ENCODE results near the gene SRGN. TPM values are rescaled to one million over a fixed set of nuclear protein-coding genes. Genes with fewer than 3 reads are reported as not detected.

The SRGN gene
- total and polyA plus RNA-seq, 2 donors (not counting 1 experiment from before 2014, with no cell fraction given), result 47.3 to 52.3 TPM

- WGBS (ENCODE audit: insufficient coverage), result 97% methylated on average over 3 of the region's 4 CpGs
- intact Hi-C loops (cut with micrococcal nuclease), result no loop called here
- no peak overlapping the region for H3K4me2 ChIP-seq (replicated peaks; ENCODE audit: low read depth, low read length, poor library complexity, severe bottlenecking)
- H3K27ac ChIP-seq (ENCODE audit: low read length in 2 of 2), result no peak overlapping the region
- POLR2A ChIA-PET, result no interaction called here
- DNase-seq (no peak), ATAC-seq (ENCODE audit: low read depth) (no peak)
- H3K27me3 ChIP-seq (replicated peaks in 1 of 4; ENCODE audit: control extremely low read depth in 1 of 4, control insufficient read depth in 3 of 4, insufficient read depth in 4 of 4, low read length in 3 of 4), result no peaks in the 10 kb centered on the region
- no peaks in the 10 kb centered on the region for H3K27me3 Mint-ChIP-seq
- no peaks in the 10 kb centered on the region for H3K36me3 ChIP-seq (replicated peaks in 1 of 2; ENCODE audit: control extremely low read depth in 1 of 2, control insufficient read depth in 1 of 2, extremely low read depth in 1 of 2, insufficient read depth in 2 of 2, low read length in 1 of 2)
- H4K20me1 ChIP-seq (ENCODE audit: control insufficient read depth, insufficient read depth, low read length, poor library complexity, severe bottlenecking), result no peaks in the 10 kb centered on the region
- no peak for TF ChIP-seq EZH2 (IDR thresholded peaks at IDR 0.05; ENCODE audit: borderline replicate concordance, insufficient read depth, low read depth, low read length, poor library complexity, severe bottlenecking)
- TF ChIP-seq CTCF (IDR thresholded peaks at IDR 0.05), result no peak
- no peak overlapping the region for H2AFZ ChIP-seq (ENCODE audit: insufficient read depth, low read depth, low read length, poor library complexity, severe bottlenecking)
- H3K79me2 ChIP-seq (ENCODE audit: control insufficient read depth, insufficient read depth, low read length), result no peaks in the 10 kb centered on the region
- no peak overlapping the region for H3K27ac Mint-ChIP-seq
- H3K9ac ChIP-seq (ENCODE audit: low read length), result no peak overlapping the region
- peaks cover 12 to 27% of the 10 kb centered on the region in 2 donors for H3K4me1 ChIP-seq (ENCODE audit: control insufficient read depth in 2 of 2, insufficient read depth in 2 of 2, low read length in 2 of 2)
- no peak overlapping the region for H3K4me3 Mint-ChIP-seq
- H3K4me1 Mint-ChIP-seq, result peaks cover 31% of the 10 kb centered on the region
- no peak overlapping the region for H3K4me3 ChIP-seq (ENCODE audit: control extremely low read depth in 1 of 5, extremely low read depth in 1 of 5, insufficient read depth in 1 of 5, low read depth in 2 of 5, low read length in 4 of 5)
- H3K9me3 Mint-ChIP-seq (ENCODE audit: insufficient read depth), result no peaks in the 10 kb centered on the region
- no peaks in the 10 kb centered on the region for H3K9me3 ChIP-seq (ENCODE audit: control extremely low read depth in 1 of 3, control insufficient read depth in 2 of 3, insufficient read depth in 1 of 3, low read length in 2 of 3)
- CTCF ChIA-PET, result interaction anchor here (1.3 kb wide), 1 partner anchor 28 kb away, joined by 3 read pairs; no protein-coding TSS in a partner anchor
Observed at GRCh38 chr10:69047111-69047832, 40.6 kb upstream of the SRGN start.

- Mint-ChIP-seq H3K9me3 (ENCODE audit: insufficient read depth) (no peaks in the 10 kb centered on the region), H3K27ac (no peak overlapping the region), H3K4me1 (peaks cover 31% of the 10 kb centered on the region), H3K27me3 (no peaks in the 10 kb centered on the region), H3K4me3 (no peak overlapping the region)
- Histone ChIP-seq H3K27ac (ENCODE audit: low read length in 2 of 2) (no peak overlapping the region), H2AFZ (ENCODE audit: insufficient read depth, low read depth, low read length, poor library complexity, severe bottlenecking) (no peak overlapping the region), H3K36me3 (replicated peaks in 1 of 2; ENCODE audit: control extremely low read depth in 1 of 2, control insufficient read depth in 1 of 2, extremely low read depth in 1 of 2, insufficient read depth in 2 of 2, low read length in 1 of 2) (no peaks in the 10 kb centered on the region), H3K4me1 (ENCODE audit: control insufficient read depth in 2 of 2, insufficient read depth in 2 of 2, low read length in 2 of 2) (peaks cover 12 to 27% of the 10 kb centered on the region in 2 donors), H3K27me3 (replicated peaks in 1 of 4; ENCODE audit: control extremely low read depth in 1 of 4, control insufficient read depth in 3 of 4, insufficient read depth in 4 of 4, low read length in 3 of 4) (no peaks in the 10 kb centered on the region), H3K9me3 (ENCODE audit: control extremely low read depth in 1 of 3, control insufficient read depth in 2 of 3, insufficient read depth in 1 of 3, low read length in 2 of 3) (no peaks in the 10 kb centered on the region), H4K20me1 (ENCODE audit: control insufficient read depth, insufficient read depth, low read length, poor library complexity, severe bottlenecking) (no peaks in the 10 kb centered on the region), H3K4me3 (ENCODE audit: control extremely low read depth in 1 of 5, extremely low read depth in 1 of 5, insufficient read depth in 1 of 5, low read depth in 2 of 5, low read length in 4 of 5) (no peak overlapping the region), H3K79me2 (ENCODE audit: control insufficient read depth, insufficient read depth, low read length) (no peaks in the 10 kb centered on the region), H3K4me2 (replicated peaks; ENCODE audit: low read depth, low read length, poor library complexity, severe bottlenecking) (no peak overlapping the region), H3K9ac (ENCODE audit: low read length) (no peak overlapping the region)
- ChIA-PET POLR2A (no interaction called here), CTCF (no interaction called here)
- 88% methylated on average over 8 of the region's 8 CpGs for WGBS (ENCODE audit: insufficient coverage)
- TF ChIP-seq EZH2 (IDR thresholded peaks at IDR 0.05; ENCODE audit: borderline replicate concordance, insufficient read depth, low read depth, low read length, poor library complexity, severe bottlenecking) (no peak), CTCF (IDR thresholded peaks at IDR 0.05) (no peak)
- intact Hi-C loops (cut with micrococcal nuclease), result no loop called here
- DNase-seq (no peak), ATAC-seq (ENCODE audit: low read depth) (peak; percentile 23)
Observed at GRCh38 chr10:69048103-69048502, 39.8 kb upstream of the SRGN start.
